HG02642 (cell line): ENCODE results near the gene CKAP2L.

ENCODE experiments used
- ATAC-seq: cut with Tn5 transposase; IDR thresholded peaks from one replicate; pipeline ENCODE4 v1.9.1; 2021; ENCODE audit warnings: mild to moderate bottlenecking; ENCODE audit not compliant: unreplicated experiment, poor library complexity

The CKAP2L gene

GRCh38 chr2:112793449-112793978 lies 29.1 kb upstream of the CKAP2L start:
- no peak for ATAC-seq

- ATAC-seq = no peak
Observed at GRCh38 chr2:112792419-112792818, 28.0 kb upstream of the CKAP2L start.

- ATAC-seq = no peak
Observed at GRCh38 chr2:112791693-112792230, 27.4 kb upstream of the CKAP2L start.

- ATAC-seq = no peak
Observed at GRCh38 chr2:112791019-112791418, 26.6 kb upstream of the CKAP2L start.

- ATAC-seq = no peak
Observed at GRCh38 chr2:112790305-112790704, 25.9 kb upstream of the CKAP2L start.

- no peak for ATAC-seq
Observed at GRCh38 chr2:112789186-112789585, 24.8 kb upstream of the CKAP2L start.

GRCh38 chr2:112788653-112789052 lies 24.2 kb upstream of the CKAP2L start:
- ATAC-seq = no peak

GRCh38 chr2:112787729-112788393 lies 23.5 kb upstream of the CKAP2L start:
- ATAC-seq = no peak

GRCh38 chr2:112787294-112787693 lies 22.9 kb upstream of the CKAP2L start:
- no peak for ATAC-seq

- ATAC-seq = no peak
Observed at GRCh38 chr2:112784199-112785189, 20.1 kb upstream of the CKAP2L start, which contains the start of gene IL1A. TSS of gene IL1A (minus strand) at chr2:112784493. CDS start at chr2:112783770, 723 bp downstream.

GRCh38 chr2:112783187-112783714 lies 18.8 kb upstream of the CKAP2L start:
- no peak for ATAC-seq

GRCh38 chr2:112782234-112782799 lies 17.9 kb upstream of the CKAP2L start:
- peak; percentile 85 for ATAC-seq

- ATAC-seq = no peak
Observed at GRCh38 chr2:112779598-112779997, 15.2 kb upstream of the CKAP2L start.

GRCh38 chr2:112777036-112777435 lies 12.6 kb upstream of the CKAP2L start:
- no peak for ATAC-seq

- ATAC-seq = no peak
Observed at GRCh38 chr2:112776113-112776512, 11.7 kb upstream of the CKAP2L start.

- ATAC-seq = no peak
Observed at GRCh38 chr2:112774536-112775285, 10.3 kb upstream of the CKAP2L start.

GRCh38 chr2:112773556-112773955 lies 9.1 kb upstream of the CKAP2L start:
- ATAC-seq = no peak

GRCh38 chr2:112772911-112773475 lies 8.6 kb upstream of the CKAP2L start:
- ATAC-seq = no peak

GRCh38 chr2:112772322-112772721 lies 7.9 kb upstream of the CKAP2L start:
- no peak for ATAC-seq
